Thyroid gland (tissue), 4 donors: ENCODE results near the gene FAM118A. TPM values are rescaled to one million over a fixed set of nuclear protein-coding genes. Genes with fewer than 3 reads are reported as not detected.

Source experiments
- DNase-seq, 2 donors: peaks; one replicate each; pipeline ENCODE4 v3.0.0-alpha.2; 2019
- H3K27ac ChIP-seq, 3 donors: fragments of 200-600 bp; sonication (generic); 1 replicate in 2 of 3; 2 replicates in 1 of 3; pipeline ENCODE4 v1.5.1; 2016 to 2019; ENCODE audit warnings: mild to moderate bottlenecking in 1 of 3, moderate library complexity in 1 of 3
- H3K27me3 ChIP-seq: fragments of 200-600 bp; sonication (generic); one replicate; pipeline ENCODE4 v1.5.1; 2019
- H3K36me3 ChIP-seq, 2 donors: fragments of 200-600 bp; sonication (generic); one replicate each; pipeline ENCODE4 v1.5.1; 2016 to 2019
- H3K4me1 ChIP-seq, 2 donors: fragments of 200-600 bp; sonication (generic); one replicate each; pipeline ENCODE4 v1.5.1; 2017 to 2019
- H3K4me3 ChIP-seq, 3 donors: fragments of 200-600 bp; sonication (generic); replicated peaks in 1 of 3; 1 replicate in 2 of 3; 2 replicates in 1 of 3; pipeline ENCODE4 v1.5.1; 2016; ENCODE audit warnings: mild to moderate bottlenecking in 1 of 3
- H3K9me3 ChIP-seq: fragments of 200-600 bp; sonication (generic); one replicate; pipeline ENCODE4 v1.5.1; 2017
- CTCF ChIP-seq, 6 experiments: fragments of 200-600 bp in 3 of 6; fragments of 450-650 bp in 3 of 6; sonication (generic) in 3 of 6; IDR thresholded peaks; one replicate each; pipeline ENCODE4 v1.5.1; 2016 to 2019; ENCODE audit warnings: antibody characterized with exemption in 6 of 6, mild to moderate bottlenecking in 2 of 6, inconsistent platforms in 1 of 6, moderate library complexity in 1 of 6
- POLR2A ChIP-seq, 2 donors: fragments of 450-650 bp; IDR thresholded peaks; one replicate each; pipeline ENCODE4 v1.6.1; 2017; ENCODE audit warnings: antibody characterized with exemption in 2 of 2, mild to moderate bottlenecking in 2 of 2, moderate library complexity in 1 of 2
- WGBS, 2 donors: methylation state at CpG; one replicate each; pipeline ENCODE4 v1.1.5; 2017; 5-methylcytosine and 5-hydroxymethylcytosine counted together
- intact Hi-C: fragments of 100-400 bp; cut with DNase I; formaldehyde crosslinking; loops from one replicate; pipeline ENCODE4 v1.15.1; 2023
- total RNA-seq, 4 donors: library from RNA; depleted of rRNA; stranded (reverse); fragments of >200 nt; gene quantifications; one replicate each; pipeline ENCODE4 v1.2.3, GENCODE V29; 2016

Gene FAM118A
- total RNA-seq, 4 donors from 2014 or later = 15.7 to 104 (median 75.3) TPM

- 89 to 90% methylated on average over 9 to 12 of the region's 12 CpGs for WGBS, 2 donors
- Histone ChIP-seq H3K27me3 (no peaks in the 10 kb centered on the region), H3K36me3 (peaks cover 12 to 17% of the 10 kb centered on the region in 2 donors), H3K27ac (no peak overlapping the region), H3K4me3 (no peak overlapping the region), H3K9me3 (no peaks in the 10 kb centered on the region), H3K4me1 (no peaks in the 10 kb centered on the region)
- no peak for DNase-seq
- intact Hi-C loops = loop anchor here (10.0 kb wide), 1 partner anchor 105 kb away; no protein-coding TSS in a partner anchor
- TF ChIP-seq CTCF (IDR thresholded peaks at IDR 0.05) = no peak
- no peak for TF ChIP-seq POLR2A (IDR thresholded peaks at IDR 0.05)
Observed at GRCh38 chr22:45329530-45329936, 19.8 kb downstream of the FAM118A start.

GRCh38 chr22:45330548-45330947 is 20.8 kb downstream of the FAM118A start:
- peaks cover 17 to 21% of the 10 kb centered on the region in 2 donors for H3K36me3 ChIP-seq

GRCh38 chr22:45331486-45331885 is 21.8 kb downstream of the FAM118A start:
- H3K9me3 ChIP-seq = no peaks in the 10 kb centered on the region
- intact Hi-C loops = no loop called here
- no peak for TF ChIP-seq CTCF (IDR thresholded peaks at IDR 0.05)
- no peak for TF ChIP-seq POLR2A (IDR thresholded peaks at IDR 0.05)
- H3K27me3 ChIP-seq = no peaks in the 10 kb centered on the region
- peaks cover 17 to 24% of the 10 kb centered on the region in 2 donors for H3K36me3 ChIP-seq
- no peak for DNase-seq
- no peak overlapping the region for H3K27ac ChIP-seq
- peaks cover 0 to 2% of the 10 kb centered on the region in 2 donors for H3K4me1 ChIP-seq
- no peak overlapping the region for H3K4me3 ChIP-seq
- 89 to 97% methylated on average over 9 of the region's 9 CpGs for WGBS, 2 donors

More at GRCh38 chr22:45330548-45330947, 20.8 kb downstream of the FAM118A start:
- no peaks in the 10 kb centered on the region for H3K4me1 ChIP-seq
- no peaks in the 10 kb centered on the region for H3K9me3 ChIP-seq
- H3K27ac ChIP-seq = no peak overlapping the region
- TF ChIP-seq POLR2A (IDR thresholded peaks at IDR 0.05) (no peak), CTCF (IDR thresholded peaks at IDR 0.05) (no peak)
- 95% methylated on average over 13 to 19 of the region's 19 CpGs for WGBS, 2 donors
- DNase-seq = no peak
- H3K27me3 ChIP-seq = no peaks in the 10 kb centered on the region
- intact Hi-C loops = no loop called here
- no peak overlapping the region for H3K4me3 ChIP-seq

- DNase-seq = no peak
- intact Hi-C loops = no loop called here
- no peaks in the 10 kb centered on the region for H3K27me3 ChIP-seq
Observed at GRCh38 chr22:45332001-45332400, 22.3 kb downstream of the FAM118A start.

More at GRCh38 chr22:45332001-45332400, 22.3 kb downstream of the FAM118A start:
- WGBS, 2 donors = 93 to 96% methylated on average over 7 of the region's 7 CpGs
- H3K36me3 ChIP-seq = peaks cover 16 to 25% of the 10 kb centered on the region in 2 donors
- H3K27ac ChIP-seq = no peak overlapping the region
- H3K9me3 ChIP-seq = no peaks in the 10 kb centered on the region
- TF ChIP-seq POLR2A (IDR thresholded peaks at IDR 0.05) = no peak
- no peak for TF ChIP-seq CTCF (IDR thresholded peaks at IDR 0.05)
- no peak overlapping the region for H3K4me3 ChIP-seq
- peaks cover 0 to 7% of the 10 kb centered on the region in 2 donors for H3K4me1 ChIP-seq
